HepG2 (cell line): ENCODE measurements around the gene MAP2K3. TPM values are rescaled to one million over a fixed set of nuclear protein-coding genes. Genes with fewer than 3 reads are reported as not detected.

Experiments
- AHR ChIP-seq: IDR thresholded peaks from 2 replicates; pipeline ENCODE4 v1.6.1; 2018; ENCODE audit warnings: missing genetic modification reagents, missing compliant biosample characterization
- E2F2 ChIP-seq: sonication (generic); formaldehyde crosslinking; IDR thresholded peaks from 2 replicates; pipeline ENCODE4 v1.4.0; 2020; ENCODE audit warnings: missing genetic modification reagents, borderline replicate concordance
- HMGXB3 ChIP-seq: sonication (generic); formaldehyde crosslinking; IDR thresholded peaks from 2 replicates; pipeline ENCODE4 v1.4.0; 2020; ENCODE audit warnings: missing genetic modification reagents, borderline replicate concordance
- HOXA7 ChIP-seq: sonication (generic); formaldehyde crosslinking; IDR thresholded peaks from 2 replicates; pipeline ENCODE4 v1.8.1; 2022; ENCODE audit warnings: mild to moderate bottlenecking, missing genetic modification reagents, moderate library complexity
- KMT2B ChIP-seq: IDR thresholded peaks from 2 replicates; pipeline ENCODE4 v1.6.1; 2016; ENCODE audit warnings: missing genetic modification reagents, missing compliant biosample characterization
- NCOR1 ChIP-seq: fragments of 200-600 bp; sonication (generic); IDR thresholded peaks from 2 replicates; pipeline ENCODE4 v1.7.0; 2017; ENCODE audit warnings: antibody characterized with exemption, low read length, borderline replicate concordance
- NPAS2 ChIP-seq: sonication (generic); formaldehyde crosslinking; IDR thresholded peaks from 2 replicates; pipeline ENCODE4 v1.8.0; 2022; ENCODE audit warnings: mild to moderate bottlenecking, missing genetic modification reagents, borderline replicate concordance
- PCBP2 ChIP-seq: fragments of 200-400 bp; formaldehyde crosslinking; optimal IDR thresholded peaks from 2 replicates; pipeline ENCODE3; 2018; ENCODE audit warnings: low read length, low read depth; ENCODE audit not compliant: poor library complexity, severe bottlenecking
- PRPF4 ChIP-seq: fragments of 200-400 bp; formaldehyde crosslinking; IDR thresholded peaks from 2 replicates; pipeline ENCODE4 v1.6.1; 2016; ENCODE audit warnings: low read length, low read depth; ENCODE audit not compliant: poor library complexity, severe bottlenecking
- RARG ChIP-seq: sonication (generic); formaldehyde crosslinking; IDR thresholded peaks from 2 replicates; pipeline ENCODE4 v1.4.0; 2020; ENCODE audit warnings: low read depth, mild to moderate bottlenecking, missing genetic modification reagents
- ZBTB3 ChIP-seq: sonication (generic); formaldehyde crosslinking; IDR thresholded peaks from 2 replicates; pipeline ENCODE4 v1.4.0; 2020; ENCODE audit warnings: low read depth, mild to moderate bottlenecking, moderate library complexity, missing genetic modification reagents, borderline replicate concordance
- ZIK1 ChIP-seq: sonication (generic); formaldehyde crosslinking; IDR thresholded peaks from 2 replicates; pipeline ENCODE4 v1.5.0; 2020; ENCODE audit warnings: mild to moderate bottlenecking, low read depth, missing genetic modification reagents, borderline replicate concordance
- ZNF225 ChIP-seq: sonication (generic); formaldehyde crosslinking; IDR thresholded peaks from 2 replicates; pipeline ENCODE4 v1.4.0; 2020; ENCODE audit warnings: mild to moderate bottlenecking, missing genetic modification reagents
- ZNF264 ChIP-seq: sonication (generic); formaldehyde crosslinking; IDR thresholded peaks from 2 replicates; pipeline ENCODE4 v1.4.0; 2020; ENCODE audit warnings: missing genetic modification reagents
- ZNF280D ChIP-seq: sonication (generic); formaldehyde crosslinking; IDR thresholded peaks from 2 replicates; pipeline ENCODE4 v1.5.1; 2020; ENCODE audit warnings: mild to moderate bottlenecking, missing genetic modification reagents
- ZNF709 ChIP-seq: sonication (generic); formaldehyde crosslinking; IDR thresholded peaks from 2 replicates; pipeline ENCODE4 v1.5.0; 2020; ENCODE audit warnings: mild to moderate bottlenecking, missing genetic modification reagents
- ZSCAN20 ChIP-seq: sonication (generic); formaldehyde crosslinking; IDR thresholded peaks from 2 replicates; pipeline ENCODE4 v1.4.0; 2020; ENCODE audit warnings: missing genetic modification reagents, mild to moderate bottlenecking, borderline replicate concordance
- polyA plus RNA-seq, 8 experiments: library from polyadenylated mRNA; depleted of rRNA in 3 of 8; stranded (reverse) in 7 of 8; unstranded in 1 of 8; fragments of >200 nt; fragmentation: Illumina TruSeq in 4 of 8; extraction: Trizol in 4 of 8; gene quantifications; 2 replicates each; pipeline versions ENCODE4 v1.2.1 to v1.2.3, GENCODE V29; 2011 to 2016; ENCODE audit warnings: low read depth in 4 of 8, missing spikeins in 1 of 8, mixed read lengths in 1 of 8; ENCODE audit not compliant: insufficient read depth in 1 of 8
- total RNA-seq, 5 experiments: library from RNA; depleted of rRNA; stranded (reverse); fragments of >200 nt; fragmentation: Illumina TruSeq; extraction: Trizol; gene quantifications; 2 replicates each; pipeline ENCODE4 v1.2.3, GENCODE V29; 2016; ENCODE audit warnings: low read depth in 1 of 5
- TF ChIP-seq, protein P1 (sequence below): sonication (generic); formaldehyde crosslinking; IDR thresholded peaks from 2 replicates; pipeline ENCODE4 v1.4.0; 2020; ENCODE audit warnings: missing genetic modification reagents

MAP2K3 gene
- total and polyA plus RNA-seq, 2 of the 13 experiments (the other 11 are each of a cell fraction or from before 2014, with no cell fraction given), result 20.5 to 27.4 TPM

DNA sequence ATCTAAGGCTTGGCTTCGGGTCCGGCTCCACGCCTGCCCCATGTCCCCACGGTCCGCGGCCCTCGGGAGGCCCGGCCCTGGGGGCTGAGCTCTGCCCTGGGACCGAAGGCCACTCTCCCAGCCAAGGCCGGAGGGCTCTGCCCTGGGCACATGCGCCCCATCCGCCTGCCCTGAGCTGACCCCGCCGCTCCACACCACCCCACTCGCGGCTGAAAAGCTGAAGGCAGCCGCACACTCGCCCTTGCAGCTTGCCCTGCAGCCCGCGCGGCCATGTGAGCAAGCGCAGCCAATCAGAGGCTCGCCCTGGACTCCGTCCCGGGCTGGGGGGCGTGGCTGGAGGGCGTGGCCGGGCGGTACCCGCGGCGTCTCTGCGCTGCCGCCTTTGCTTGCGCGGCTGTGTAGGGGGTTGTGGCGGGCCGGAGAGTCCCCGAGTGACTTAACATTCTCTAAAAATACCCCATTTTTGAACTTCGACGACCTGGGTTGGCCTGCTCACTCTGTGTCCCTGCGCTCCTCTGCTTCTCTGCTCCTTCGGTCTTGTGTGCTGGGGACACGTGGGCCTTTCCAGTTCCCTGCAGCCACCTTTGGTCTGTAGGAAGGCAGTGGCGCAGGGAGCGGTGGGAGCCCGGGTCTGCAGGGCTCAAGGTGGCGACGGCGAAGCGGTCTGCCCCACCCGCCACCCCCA lies 8.8 kb upstream of the MAP2K3 start (continued):
- TF ChIP-seq ZSCAN20 (CRISPR knock-in tag) (no peak), PCBP2 (no peak), HMGXB3 (CRISPR knock-in tag) (no peak), AHR (no peak), HOXA7 (CRISPR knock-in tag) (no peak), E2F2 (CRISPR knock-in tag) (no peak; the same call in 1 of the 2 replicates), NPAS2 (no peak), RARG (no peak), KMT2B (peak; percentile 58; the same call in 1 of the 2 replicates), ZNF709 (CRISPR knock-in tag) (no peak), ZNF225 (no peak), ZNF264 (CRISPR knock-in tag) (0 out of 2 replicates have a peak, but pooled peaks have one; percentile 33), ZIK1 (CRISPR knock-in tag) (no peak), PRPF4 (no peak), ZBTB3 (CRISPR knock-in tag) (no peak), ZNF280D (CRISPR knock-in tag) (no peak; the same call in 1 of the 2 replicates), NCOR1 (no peak)
- TF ChIP-seq, protein P1, sequence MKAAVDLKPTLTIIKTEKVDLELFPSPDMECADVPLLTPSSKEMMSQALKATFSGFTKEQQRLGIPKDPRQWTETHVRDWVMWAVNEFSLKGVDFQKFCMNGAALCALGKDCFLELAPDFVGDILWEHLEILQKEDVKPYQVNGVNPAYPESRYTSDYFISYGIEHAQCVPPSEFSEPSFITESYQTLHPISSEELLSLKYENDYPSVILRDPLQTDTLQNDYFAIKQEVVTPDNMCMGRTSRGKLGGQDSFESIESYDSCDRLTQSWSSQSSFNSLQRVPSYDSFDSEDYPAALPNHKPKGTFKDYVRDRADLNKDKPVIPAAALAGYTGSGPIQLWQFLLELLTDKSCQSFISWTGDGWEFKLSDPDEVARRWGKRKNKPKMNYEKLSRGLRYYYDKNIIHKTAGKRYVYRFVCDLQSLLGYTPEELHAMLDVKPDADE, result 0 out of 2 replicates have a peak, but pooled peaks have one; percentile 31
